ENCODE measurements around the gene OASL. TPM values are rescaled to one million over a fixed set of nuclear protein-coding genes. Genes with fewer than 3 reads are reported as not detected.

Gene OASL
- total and polyA plus RNA-seq, 9 of the 15 experiments (the other 6 are each of a cell fraction or from before 2014, with no cell fraction given) = 0.14 TPM; not detected in 8

DNA sequence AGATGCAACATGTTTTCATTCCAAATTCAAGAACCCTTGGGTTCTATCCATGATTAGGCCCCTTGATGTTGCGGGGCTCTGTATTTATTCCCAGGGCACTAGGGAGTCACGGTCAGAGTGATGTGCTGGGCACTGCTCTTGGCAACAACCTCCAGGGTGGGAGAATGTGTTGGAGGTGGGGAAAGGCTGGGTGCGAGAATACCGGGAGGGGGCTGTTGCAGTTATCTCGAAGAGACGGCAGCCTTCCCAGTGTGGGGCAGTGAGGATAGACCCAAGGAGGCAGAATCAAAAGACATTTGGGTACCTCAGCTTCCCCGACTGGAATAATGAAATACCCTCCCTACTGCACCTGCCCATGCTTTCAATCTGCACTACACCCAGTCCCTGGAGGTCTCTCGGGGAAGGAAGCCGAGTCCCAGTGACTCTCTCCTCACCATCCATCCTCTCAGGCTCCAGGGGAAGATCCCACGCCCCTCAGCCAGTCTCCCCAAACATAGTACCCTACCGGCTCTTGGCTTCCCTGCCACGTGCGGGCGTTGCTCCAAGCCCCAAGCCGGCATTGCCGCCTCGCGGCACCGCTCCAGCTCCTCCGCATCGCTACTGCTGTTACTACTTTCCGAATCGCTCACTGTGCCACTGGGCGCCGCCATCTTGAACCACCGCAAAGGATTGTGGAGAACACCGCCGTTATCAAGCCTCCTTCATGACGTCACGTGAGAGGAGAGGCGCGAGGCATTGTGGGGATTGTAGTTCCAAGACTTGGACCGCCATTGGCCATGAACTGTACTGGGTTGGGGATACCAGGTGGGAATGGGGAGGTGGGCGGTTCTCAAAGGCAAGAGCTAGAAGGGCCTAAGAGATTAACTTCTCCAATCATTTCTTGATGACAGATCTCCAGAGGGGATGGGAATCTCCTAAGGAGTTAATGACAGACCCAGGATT is 22.9 kb downstream of the OASL start, which contains the start of gene C12orf43 (continued):
- TF ChIP-seq ZFX (CRISPR knock-in tag; IDR thresholded peaks at IDR 0.05) (peak; percentile 51), CTBP1 (IDR thresholded peaks at IDR 0.05; ENCODE audit: borderline replicate concordance) (peak; percentile 41; the same call in 1 of the 2 replicates), TAF1 (IDR thresholded peaks at IDR 0.05; ENCODE audit: control insufficient read depth, extremely low read depth, insufficient read depth, low read length, severe bottlenecking) (peak; percentile 93), MAFG (tag; conservative IDR thresholded peaks at IDR 0.05) (no peak), JUND (IDR thresholded peaks at IDR 0.05; ENCODE audit: borderline replicate concordance, low read depth, low read length) (peak; percentile 89), JUND (tag; IDR thresholded peaks at IDR 0.05; ENCODE audit: borderline replicate concordance, low read depth, low read length) (peak; percentile 79; the same call in 1 of the 3 replicates), YY1 (IDR thresholded peaks at IDR 0.05; ENCODE audit: borderline replicate concordance in 1 of 3, control insufficient read depth in 1 of 3, extremely low read depth in 1 of 3, insufficient read depth in 3 of 3, insufficient read length in 1 of 3, insufficient replicate concordance in 2 of 3, low read depth in 1 of 3, low read length in 2 of 3) (peak; percentile 95 to 99 (median 99)), CAMTA2 (CRISPR knock-in tag; conservative IDR thresholded peaks at IDR 0.05) (no peak), ZNF780A (CRISPR knock-in tag; IDR thresholded peaks at IDR 0.05) (no peak), ATF2 (CRISPR knock-in tag; IDR thresholded peaks at IDR 0.05) (0 out of 2 replicates have a peak, but pooled peaks have one; percentile 20), ZNF668 (CRISPR knock-in tag; IDR thresholded peaks at IDR 0.05) (no peak), CEBPB (tag; IDR thresholded peaks at IDR 0.05) (no peak), ZNF639 (CRISPR knock-in tag; conservative IDR thresholded peaks at IDR 0.05 in 1 of 2, IDR thresholded peaks at IDR 0.05 in 1 of 2) (peak in 1 of 2 experiments; percentile 64; a peak in 2 of 4 replicates), SMAD1 (IDR thresholded peaks at IDR 0.05; ENCODE audit: low read depth, low read length, partially characterized antibody) (peak; percentile 28)
- TF ChIP-seq, protein P1, sequence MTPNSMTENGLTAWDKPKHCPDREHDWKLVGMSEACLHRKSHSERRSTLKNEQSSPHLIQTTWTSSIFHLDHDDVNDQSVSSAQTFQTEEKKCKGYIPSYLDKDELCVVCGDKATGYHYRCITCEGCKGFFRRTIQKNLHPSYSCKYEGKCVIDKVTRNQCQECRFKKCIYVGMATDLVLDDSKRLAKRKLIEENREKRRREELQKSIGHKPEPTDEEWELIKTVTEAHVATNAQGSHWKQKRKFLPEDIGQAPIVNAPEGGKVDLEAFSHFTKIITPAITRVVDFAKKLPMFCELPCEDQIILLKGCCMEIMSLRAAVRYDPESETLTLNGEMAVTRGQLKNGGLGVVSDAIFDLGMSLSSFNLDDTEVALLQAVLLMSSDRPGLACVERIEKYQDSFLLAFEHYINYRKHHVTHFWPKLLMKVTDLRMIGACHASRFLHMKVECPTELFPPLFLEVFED (CRISPR knock-in tag; conservative IDR thresholded peaks at IDR 0.05) = peak; percentile 67; the same call in 1 of the 2 replicates
- TF ChIP-seq, protein P2, sequence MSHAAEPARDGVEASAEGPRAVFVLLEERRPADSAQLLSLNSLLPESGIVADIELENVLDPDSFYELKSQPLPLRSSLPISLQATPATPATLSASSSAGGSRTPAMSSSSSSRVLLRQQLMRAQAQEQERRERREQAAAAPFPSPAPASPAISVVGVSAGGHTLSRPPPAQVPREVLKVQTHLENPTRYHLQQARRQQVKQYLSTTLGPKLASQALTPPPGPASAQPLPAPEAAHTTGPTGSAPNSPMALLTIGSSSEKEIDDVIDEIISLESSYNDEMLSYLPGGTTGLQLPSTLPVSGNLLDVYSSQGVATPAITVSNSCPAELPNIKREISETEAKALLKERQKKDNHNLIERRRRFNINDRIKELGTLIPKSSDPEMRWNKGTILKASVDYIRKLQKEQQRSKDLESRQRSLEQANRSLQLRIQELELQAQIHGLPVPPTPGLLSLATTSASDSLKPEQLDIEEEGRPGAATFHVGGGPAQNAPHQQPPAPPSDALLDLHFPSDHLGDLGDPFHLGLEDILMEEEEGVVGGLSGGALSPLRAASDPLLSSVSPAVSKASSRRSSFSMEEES (CRISPR knock-in tag; IDR thresholded peaks at IDR 0.05) = peak; percentile 93
- TF ChIP-seq, protein P3, sequence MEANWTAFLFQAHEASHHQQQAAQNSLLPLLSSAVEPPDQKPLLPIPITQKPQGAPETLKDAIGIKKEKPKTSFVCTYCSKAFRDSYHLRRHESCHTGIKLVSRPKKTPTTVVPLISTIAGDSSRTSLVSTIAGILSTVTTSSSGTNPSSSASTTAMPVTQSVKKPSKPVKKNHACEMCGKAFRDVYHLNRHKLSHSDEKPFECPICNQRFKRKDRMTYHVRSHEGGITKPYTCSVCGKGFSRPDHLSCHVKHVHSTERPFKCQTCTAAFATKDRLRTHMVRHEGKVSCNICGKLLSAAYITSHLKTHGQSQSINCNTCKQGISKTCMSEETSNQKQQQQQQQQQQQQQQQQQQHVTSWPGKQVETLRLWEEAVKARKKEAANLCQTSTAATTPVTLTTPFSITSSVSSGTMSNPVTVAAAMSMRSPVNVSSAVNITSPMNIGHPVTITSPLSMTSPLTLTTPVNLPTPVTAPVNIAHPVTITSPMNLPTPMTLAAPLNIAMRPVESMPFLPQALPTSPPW (CRISPR knock-in tag; IDR thresholded peaks at IDR 0.05) = no peak
